ENCODE measurements around the gene DCBLD2.

The DCBLD2 gene

DNA sequence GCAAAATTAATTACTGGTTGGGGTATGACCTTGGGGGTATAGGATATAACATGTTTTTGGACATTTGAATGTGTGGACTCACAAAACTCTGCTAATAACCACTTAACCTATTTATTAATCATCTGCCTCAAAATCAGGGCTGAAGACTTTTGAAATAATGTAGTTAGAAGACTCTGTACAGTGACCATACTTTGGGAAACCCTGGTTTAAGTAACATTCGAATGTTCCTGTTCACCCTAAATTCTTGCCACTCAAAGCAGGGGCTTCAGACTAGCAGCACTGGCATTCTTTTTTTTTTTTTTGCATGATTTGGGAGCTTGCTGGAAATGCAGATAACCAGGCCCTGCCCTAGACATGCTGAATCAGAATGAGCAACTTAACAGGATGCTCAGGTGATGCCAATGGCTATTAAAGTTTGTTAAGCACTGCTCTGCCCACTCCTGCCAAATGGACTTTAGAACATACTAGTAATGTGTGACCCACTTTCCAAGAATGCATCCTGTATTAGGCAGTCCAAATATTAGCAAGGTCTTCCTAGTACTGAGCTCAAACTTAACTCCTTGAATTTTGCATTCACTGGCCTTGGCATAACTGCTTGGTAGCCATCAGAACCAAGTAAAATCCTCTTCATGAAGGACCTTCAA, 151.1 kb downstream of the DCBLD2 start:
- no peak overlapping the region for H3K27ac ChIP-seq (ENCODE audit: low read length)
- no peaks in the 10 kb centered on the region for H3K27me3 ChIP-seq (ENCODE audit: control insufficient read depth, insufficient read depth, low read length)
- no peaks in the 10 kb centered on the region for H3K4me1 ChIP-seq (ENCODE audit: control insufficient read depth, insufficient read depth, low read length)
- H3K4me3 ChIP-seq (ENCODE audit: low read length): no peak overlapping the region
- WGBS (ENCODE audit: insufficient coverage, insufficient read length): no CpG with 5 or more reads among the region's 1 CpG
- no peaks in the 10 kb centered on the region for H3K36me3 ChIP-seq (ENCODE audit: control insufficient read depth, insufficient read depth, low read length)
- no peaks in the 10 kb centered on the region for H3K9me3 ChIP-seq (ENCODE audit: control insufficient read depth, insufficient read depth, low read length)
- no peak for DNase-seq (ENCODE audit: low read depth, low spot score)

DNA sequence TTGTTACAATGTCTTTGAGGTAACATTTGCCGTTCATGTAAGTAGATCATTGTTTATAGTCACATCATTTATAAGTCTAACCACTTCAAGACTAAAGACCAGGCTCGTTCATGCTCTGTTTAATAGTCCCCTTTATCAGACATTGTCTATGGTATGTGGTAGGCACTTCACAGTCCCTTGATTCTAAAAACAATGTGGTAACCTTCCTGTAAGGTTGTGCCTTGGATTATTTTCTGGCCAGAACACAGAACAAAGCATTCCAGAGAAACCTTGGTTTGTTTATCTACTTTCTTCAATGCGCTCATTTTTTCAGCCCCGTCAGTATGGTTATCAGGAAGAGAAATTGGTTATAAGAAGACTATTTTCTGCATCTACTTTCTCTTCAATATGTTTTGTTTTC, 154.6 kb downstream of the DCBLD2 start:
- H3K4me1 ChIP-seq (ENCODE audit: control insufficient read depth, insufficient read depth, low read length): no peaks in the 10 kb centered on the region
- H3K36me3 ChIP-seq (ENCODE audit: control insufficient read depth, insufficient read depth, low read length): no peaks in the 10 kb centered on the region
- H3K27ac ChIP-seq (ENCODE audit: low read length): no peak overlapping the region
- H3K9me3 ChIP-seq (ENCODE audit: control insufficient read depth, insufficient read depth, low read length): no peaks in the 10 kb centered on the region
- no CpG with 5 or more reads among the region's 4 CpGs for WGBS (ENCODE audit: insufficient coverage, insufficient read length)
- no peak overlapping the region for H3K4me3 ChIP-seq (ENCODE audit: low read length)
- DNase-seq (ENCODE audit: low read depth, low spot score): no peak
- H3K27me3 ChIP-seq (ENCODE audit: control insufficient read depth, insufficient read depth, low read length): no peaks in the 10 kb centered on the region

DNA sequence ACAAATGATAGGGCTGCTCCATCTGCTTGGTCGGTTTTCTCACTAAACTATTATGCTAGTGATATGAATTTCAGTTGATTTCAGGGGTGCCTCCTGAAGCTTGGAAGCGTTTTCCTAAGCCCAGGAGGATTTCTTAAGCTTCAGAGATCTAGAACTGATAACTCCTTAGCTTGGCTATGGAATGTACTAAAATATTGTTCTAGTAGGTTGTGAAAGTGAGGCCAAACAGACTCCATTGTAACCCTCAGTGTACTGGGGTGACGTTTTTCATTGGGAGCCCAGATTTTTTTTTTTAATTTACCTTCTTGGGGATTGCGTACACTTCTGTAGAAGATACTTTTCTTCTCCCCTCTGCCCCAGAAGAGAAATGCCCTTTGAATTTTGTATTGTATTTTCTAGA, 155.4 kb downstream of the DCBLD2 start:
- no peaks in the 10 kb centered on the region for H3K9me3 ChIP-seq (ENCODE audit: control insufficient read depth, insufficient read depth, low read length)
- no peaks in the 10 kb centered on the region for H3K4me1 ChIP-seq (ENCODE audit: control insufficient read depth, insufficient read depth, low read length)
- H3K36me3 ChIP-seq (ENCODE audit: control insufficient read depth, insufficient read depth, low read length): no peaks in the 10 kb centered on the region
- no peak overlapping the region for H3K27ac ChIP-seq (ENCODE audit: low read length)
- no peaks in the 10 kb centered on the region for H3K27me3 ChIP-seq (ENCODE audit: control insufficient read depth, insufficient read depth, low read length)
- no peak for DNase-seq (ENCODE audit: low read depth, low spot score)
- WGBS (ENCODE audit: insufficient coverage, insufficient read length): no CpG with 5 or more reads among the region's 4 CpGs
- no peak overlapping the region for H3K4me3 ChIP-seq (ENCODE audit: low read length)
